ENCODE measurements around the gene TMEM128. TPM values are rescaled to one million over a fixed set of nuclear protein-coding genes. Genes with fewer than 3 reads are reported as not detected.

TMEM128 gene
- polyA plus RNA-seq, 1 of the 3 experiments (the other 2 are of a cell fraction), result 33.7 TPM

DNA sequence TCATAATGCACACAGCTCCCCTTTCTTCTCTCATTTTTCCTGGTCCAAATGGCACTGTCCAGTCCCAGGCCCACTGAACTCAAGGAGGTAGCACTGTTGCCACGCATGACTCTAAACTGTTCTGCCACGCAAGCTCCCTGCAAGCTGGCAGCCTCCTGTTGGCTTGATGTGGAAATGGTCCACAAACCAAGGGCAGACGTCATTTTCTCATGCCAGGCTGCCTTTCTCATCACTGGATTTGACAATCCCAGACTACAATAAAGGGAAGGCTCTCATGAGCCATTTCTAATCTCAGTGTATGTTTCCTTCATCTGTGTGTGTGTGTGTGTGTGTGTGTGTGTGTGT, 43.6 kb downstream of the TMEM128 start:
- no peaks in the 10 kb centered on the region for H3K36me3 ChIP-seq (replicated peaks in 1 of 2; ENCODE audit: control insufficient read depth in 1 of 2, insufficient read depth in 2 of 2, low read length in 1 of 2)
- H3K4me2 ChIP-seq, result no peak overlapping the region
- H3K79me2 ChIP-seq (ENCODE audit: insufficient read depth), result no peaks in the 10 kb centered on the region
- H4K20me1 ChIP-seq (ENCODE audit: insufficient read depth), result no peaks in the 10 kb centered on the region
- no peak for TF ChIP-seq FOSL2 (IDR thresholded peaks at IDR 0.05; ENCODE audit: borderline replicate concordance, low read depth)
- TF ChIP-seq TAF1 (IDR thresholded peaks at IDR 0.05; ENCODE audit: borderline replicate concordance, low read depth, low read length), result no peak
- no peak for TF ChIP-seq TCF12 (IDR thresholded peaks at IDR 0.05)
- TF ChIP-seq NFIC (IDR thresholded peaks at IDR 0.05; ENCODE audit: borderline replicate concordance), result no peak
- no peak for TF ChIP-seq SIN3A (IDR thresholded peaks at IDR 0.05; ENCODE audit: borderline replicate concordance, low read depth, low read length)
- no peak for TF ChIP-seq EP300 (IDR thresholded peaks at IDR 0.05; ENCODE audit: borderline replicate concordance in 1 of 2, low read depth in 1 of 2, low read length in 1 of 2)
- TF ChIP-seq SMC3 (IDR thresholded peaks at IDR 0.05; ENCODE audit: low read depth, low read length), result no peak
- TF ChIP-seq NRF1 (IDR thresholded peaks at IDR 0.05; ENCODE audit: low read depth, low read length), result no peak
- TF ChIP-seq RCOR1 (IDR thresholded peaks at IDR 0.05; ENCODE audit: low read length), result no peak
- no peak for TF ChIP-seq RAD21 (IDR thresholded peaks at IDR 0.05; ENCODE audit: low read length)
- TF ChIP-seq, protein P1, sequence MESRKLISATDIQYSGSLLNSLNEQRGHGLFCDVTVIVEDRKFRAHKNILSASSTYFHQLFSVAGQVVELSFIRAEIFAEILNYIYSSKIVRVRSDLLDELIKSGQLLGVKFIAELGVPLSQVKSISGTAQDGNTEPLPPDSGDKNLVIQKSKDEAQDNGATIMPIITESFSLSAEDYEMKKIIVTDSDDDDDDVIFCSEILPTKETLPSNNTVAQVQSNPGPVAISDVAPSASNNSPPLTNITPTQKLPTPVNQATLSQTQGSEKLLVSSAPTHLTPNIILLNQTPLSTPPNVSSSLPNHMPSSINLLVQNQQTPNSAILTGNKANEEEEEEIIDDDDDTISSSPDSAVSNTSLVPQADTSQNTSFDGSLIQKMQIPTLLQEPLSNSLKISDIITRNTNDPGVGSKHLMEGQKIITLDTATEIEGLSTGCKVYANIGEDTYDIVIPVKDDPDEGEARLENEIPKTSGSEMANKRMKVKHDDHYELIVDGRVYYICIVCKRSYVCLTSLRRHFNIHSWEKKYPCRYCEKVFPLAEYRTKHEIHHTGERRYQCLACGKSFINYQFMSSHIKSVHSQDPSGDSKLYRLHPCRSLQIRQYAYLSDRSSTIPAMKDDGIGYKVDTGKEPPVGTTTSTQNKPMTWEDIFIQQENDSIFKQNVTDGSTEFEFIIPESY (IDR thresholded peaks at IDR 0.05; ENCODE audit: borderline replicate concordance, low read depth), result no peak
- TF ChIP-seq, protein P2, sequence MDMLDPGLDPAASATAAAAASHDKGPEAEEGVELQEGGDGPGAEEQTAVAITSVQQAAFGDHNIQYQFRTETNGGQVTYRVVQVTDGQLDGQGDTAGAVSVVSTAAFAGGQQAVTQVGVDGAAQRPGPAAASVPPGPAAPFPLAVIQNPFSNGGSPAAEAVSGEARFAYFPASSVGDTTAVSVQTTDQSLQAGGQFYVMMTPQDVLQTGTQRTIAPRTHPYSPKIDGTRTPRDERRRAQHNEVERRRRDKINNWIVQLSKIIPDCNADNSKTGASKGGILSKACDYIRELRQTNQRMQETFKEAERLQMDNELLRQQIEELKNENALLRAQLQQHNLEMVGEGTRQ (IDR thresholded peaks at IDR 0.05; ENCODE audit: borderline replicate concordance, low read depth, low read length), result no peak
- no peak for TF ChIP-seq MXI1 (IDR thresholded peaks at IDR 0.05; ENCODE audit: low read depth, low read length)
- TF ChIP-seq EZH2phosphoT487 (IDR thresholded peaks at IDR 0.05; ENCODE audit: borderline replicate concordance, low read depth), result no peak
- TF ChIP-seq, protein P3, sequence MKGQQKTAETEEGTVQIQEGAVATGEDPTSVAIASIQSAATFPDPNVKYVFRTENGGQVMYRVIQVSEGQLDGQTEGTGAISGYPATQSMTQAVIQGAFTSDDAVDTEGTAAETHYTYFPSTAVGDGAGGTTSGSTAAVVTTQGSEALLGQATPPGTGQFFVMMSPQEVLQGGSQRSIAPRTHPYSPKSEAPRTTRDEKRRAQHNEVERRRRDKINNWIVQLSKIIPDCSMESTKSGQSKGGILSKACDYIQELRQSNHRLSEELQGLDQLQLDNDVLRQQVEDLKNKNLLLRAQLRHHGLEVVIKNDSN (IDR thresholded peaks at IDR 0.05; ENCODE audit: borderline replicate concordance, low read depth), result no peak
- TF ChIP-seq JUND (IDR thresholded peaks at IDR 0.05), result no peak
- TF ChIP-seq TEAD4 (IDR thresholded peaks at IDR 0.05; ENCODE audit: borderline replicate concordance, insufficient read depth), result no peak
- no peak for TF ChIP-seq RFX5 (IDR thresholded peaks at IDR 0.05; ENCODE audit: low read length)
- no peak for TF ChIP-seq RXRA (IDR thresholded peaks at IDR 0.05; ENCODE audit: borderline replicate concordance, low read depth)
- ChIA-PET POLR2A (no interaction called here), CTCF (interaction anchor here (1.2 kb wide), 1 partner anchor 11 kb away, joined by 3 read pairs; no protein-coding TSS in a partner anchor)
- no peak overlapping the region for H2AFZ ChIP-seq (ENCODE audit: low read depth)
- no peaks in the 10 kb centered on the region for H3K9me3 ChIP-seq
- H3K4me3 ChIP-seq (ENCODE audit: low read depth in 2 of 2, low read length in 1 of 2), result no peak overlapping the region
- no peak overlapping the region for H3K27ac ChIP-seq (ENCODE audit: low read depth in 2 of 2, low read length in 1 of 2)
- no peak overlapping the region for H3K9ac ChIP-seq
- no peaks in the 10 kb centered on the region for H3K4me1 ChIP-seq (ENCODE audit: control insufficient read depth in 1 of 2, insufficient read depth in 2 of 2, low read depth in 1 of 2, low read length in 1 of 2)
- H3F3A ChIP-seq (replicated peaks; ENCODE audit: insufficient read depth), result no peaks in the 10 kb centered on the region
- peaks cover 41% of the 10 kb centered on the region; the same call in 1 of the 2 replicates for H3K27me3 ChIP-seq (ENCODE audit: insufficient read depth)
- no peaks in the 10 kb centered on the region for H3K9me2 ChIP-seq
- 7% methylated on average over 3 of the region's 3 CpGs for WGBS (ENCODE audit: low lambda C conversion rate)
- DNase-seq, result no peak

All from SK-N-SH (cell line).